Activated naive CD4-positive, alpha-beta T cell treated with anti-CD3 and anti-CD28 coated beads, Interleukin-2, amount 50 U/mL, for 72 hours (primary cell): ENCODE data around the gene PUSL1. TPM values are rescaled to one million over a fixed set of nuclear protein-coding genes. Genes with fewer than 3 reads are reported as not detected.
A peak's percentile ranks its signal among the peaks of the same experiment; 100 is the strongest.

Experiments
- ATAC-seq, 2 donors: fragments of 150-1000 bp; cut with Tn5 transposase; 2 replicates each; pipeline ENCODE4 v1.10.0; 2021; ENCODE audit warnings: mild to moderate bottlenecking in 2 of 2, moderate library complexity in 2 of 2
- DNase-seq, 2 donors: peaks; one replicate each; pipeline ENCODE4 v3.0.0; 2021 to 2022; ENCODE audit warnings: low spot score in 2 of 2
- H3K27ac Mint-ChIP-seq, 2 donors: one replicate each; pipeline ENCODE4 v1.8.0; 2022; ENCODE audit warnings: mild to moderate bottlenecking in 2 of 2, mixed read lengths in 2 of 2
- H3K36me3 Mint-ChIP-seq, 2 donors: one replicate each; pipeline ENCODE4 v1.8.0; 2022; ENCODE audit warnings: mixed read lengths in 2 of 2
- H3K9me3 Mint-ChIP-seq, 2 donors: one replicate each; pipeline ENCODE4 v1.8.0; 2022; ENCODE audit warnings: mixed read lengths in 2 of 2
- total RNA-seq, 2 donors: library from RNA; stranded (reverse); gene quantifications; one replicate each; pipeline ENCODE4 v1.2.3, GENCODE V29; 2022

Gene PUSL1
- total RNA-seq, 2 donors from 2014 or later = 15.1 to 39.5 TPM

DNA sequence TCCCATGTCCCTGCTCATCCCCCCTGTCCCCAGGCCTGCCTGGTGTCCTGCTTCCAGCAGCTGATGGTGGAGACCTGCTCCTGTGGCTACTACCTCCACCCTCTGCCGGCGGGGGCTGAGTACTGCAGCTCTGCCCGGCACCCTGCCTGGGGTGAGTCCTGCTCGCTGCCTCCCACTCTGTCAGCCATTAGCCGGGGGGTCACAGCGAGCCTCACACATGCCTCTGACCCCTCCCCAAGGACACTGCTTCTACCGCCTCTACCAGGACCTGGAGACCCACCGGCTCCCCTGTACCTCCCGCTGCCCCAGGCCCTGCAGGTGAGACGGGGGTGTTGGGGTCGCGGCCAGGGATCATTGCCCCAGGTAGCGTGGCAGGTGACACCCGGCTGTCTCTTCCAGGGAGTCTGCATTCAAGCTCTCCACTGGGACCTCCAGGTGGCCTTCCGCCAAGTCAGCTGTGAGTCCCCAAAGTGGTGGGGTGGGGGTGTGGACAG lies 18.1 kb upstream of the PUSL1 start:
- H3K36me3 Mint-ChIP-seq = no peaks in the 10 kb centered on the region
- no peaks in the 10 kb centered on the region for H3K9me3 Mint-ChIP-seq
- DNase-seq (peak in 1 of 2 donors; percentile 81), ATAC-seq (peak; percentile 44 to 62)
- H3K27ac Mint-ChIP-seq = no peak overlapping the region

DNA sequence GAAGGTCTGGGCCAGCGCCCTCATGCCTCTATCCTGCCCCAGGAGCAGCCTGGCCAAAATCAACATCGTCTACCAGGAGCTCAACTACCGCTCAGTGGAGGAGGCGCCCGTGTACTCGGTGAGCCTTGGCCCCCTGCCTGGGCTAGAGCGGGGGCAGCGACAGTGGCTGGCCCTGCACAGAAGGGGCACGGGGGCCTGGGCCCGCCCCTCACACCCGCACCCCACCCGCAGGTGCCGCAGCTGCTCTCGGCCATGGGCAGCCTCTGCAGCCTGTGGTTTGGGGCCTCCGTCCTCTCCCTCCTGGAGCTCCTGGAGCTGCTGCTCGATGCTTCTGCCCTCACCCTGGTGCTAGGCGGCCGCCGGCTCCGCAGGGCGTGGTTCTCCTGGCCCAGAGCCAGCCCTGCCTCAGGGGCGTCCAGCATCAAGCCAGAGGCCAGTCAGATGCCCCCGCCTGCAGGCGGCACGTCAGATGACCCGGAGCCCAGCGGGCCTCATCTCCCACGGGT lies 17.3 kb upstream of the PUSL1 start:
- ATAC-seq (no peak), DNase-seq (no peak)
- H3K9me3 Mint-ChIP-seq = no peaks in the 10 kb centered on the region
- H3K27ac Mint-ChIP-seq = no peak overlapping the region
- H3K36me3 Mint-ChIP-seq = no peaks in the 10 kb centered on the region

DNA sequence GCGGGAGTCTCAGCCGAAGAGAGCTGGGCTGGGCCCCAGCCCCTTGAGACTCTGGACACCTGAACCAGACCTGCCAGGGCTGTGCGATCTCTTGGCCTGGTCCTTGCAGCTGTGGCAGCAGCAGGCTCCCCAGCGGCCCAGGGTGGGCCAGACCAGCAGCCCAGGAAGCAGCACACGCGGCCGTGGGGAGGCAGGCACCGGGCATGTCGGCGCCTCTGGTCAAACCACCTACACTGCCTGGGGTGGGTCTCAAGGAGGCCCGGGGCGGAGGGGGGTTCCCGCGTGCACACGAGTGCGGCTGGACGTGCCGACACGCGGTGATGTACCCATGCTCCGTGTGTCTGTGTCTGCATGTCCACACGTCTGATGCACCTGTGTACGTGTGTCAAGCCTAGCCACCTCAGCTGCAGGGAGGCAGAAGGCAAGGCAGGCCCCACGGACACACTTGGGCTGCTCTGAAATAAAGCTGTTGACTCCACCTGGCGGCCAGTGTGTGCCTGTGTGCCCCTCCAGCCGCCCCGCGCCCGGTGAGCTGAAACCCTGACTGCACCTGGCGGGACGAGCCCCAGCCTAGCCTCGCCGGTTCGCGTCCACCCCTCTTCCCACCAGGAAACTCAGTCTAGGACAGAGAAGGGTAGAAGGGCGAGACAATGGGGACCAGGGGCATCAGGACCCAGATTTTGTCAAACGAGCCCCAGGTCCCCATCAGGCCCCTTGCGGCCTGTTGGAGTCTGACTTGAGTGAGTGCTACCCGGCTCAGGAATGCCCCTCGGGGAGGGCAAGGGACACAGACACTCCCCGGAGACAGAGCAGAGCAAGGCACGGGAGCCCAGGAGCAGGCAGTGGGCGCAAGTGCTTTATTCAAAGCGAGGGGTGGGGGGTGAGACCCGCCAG lies 16.6 kb upstream of the PUSL1 start:
- Mint-ChIP-seq H3K36me3 (no peaks in the 10 kb centered on the region), H3K9me3 (no peaks in the 10 kb centered on the region), H3K27ac (no peak overlapping the region)
- DNase-seq (peak in 1 of 2 donors; percentile 70), ATAC-seq (peak; percentile 75 to 82)

GRCh38 chr1:1292442-1292779 lies 16.0 kb upstream of the PUSL1 start:
- H3K36me3 Mint-ChIP-seq = no peaks in the 10 kb centered on the region
- H3K27ac Mint-ChIP-seq = no peak overlapping the region
- ATAC-seq = no peak
- no peak for DNase-seq
- no peaks in the 10 kb centered on the region for H3K9me3 Mint-ChIP-seq

GRCh38 chr1:1292851-1293250 lies 15.5 kb upstream of the PUSL1 start:
- Mint-ChIP-seq H3K9me3 (no peaks in the 10 kb centered on the region), H3K36me3 (no peaks in the 10 kb centered on the region), H3K27ac (no peak overlapping the region)
- ATAC-seq = no peak
- DNase-seq = no peak

DNA sequence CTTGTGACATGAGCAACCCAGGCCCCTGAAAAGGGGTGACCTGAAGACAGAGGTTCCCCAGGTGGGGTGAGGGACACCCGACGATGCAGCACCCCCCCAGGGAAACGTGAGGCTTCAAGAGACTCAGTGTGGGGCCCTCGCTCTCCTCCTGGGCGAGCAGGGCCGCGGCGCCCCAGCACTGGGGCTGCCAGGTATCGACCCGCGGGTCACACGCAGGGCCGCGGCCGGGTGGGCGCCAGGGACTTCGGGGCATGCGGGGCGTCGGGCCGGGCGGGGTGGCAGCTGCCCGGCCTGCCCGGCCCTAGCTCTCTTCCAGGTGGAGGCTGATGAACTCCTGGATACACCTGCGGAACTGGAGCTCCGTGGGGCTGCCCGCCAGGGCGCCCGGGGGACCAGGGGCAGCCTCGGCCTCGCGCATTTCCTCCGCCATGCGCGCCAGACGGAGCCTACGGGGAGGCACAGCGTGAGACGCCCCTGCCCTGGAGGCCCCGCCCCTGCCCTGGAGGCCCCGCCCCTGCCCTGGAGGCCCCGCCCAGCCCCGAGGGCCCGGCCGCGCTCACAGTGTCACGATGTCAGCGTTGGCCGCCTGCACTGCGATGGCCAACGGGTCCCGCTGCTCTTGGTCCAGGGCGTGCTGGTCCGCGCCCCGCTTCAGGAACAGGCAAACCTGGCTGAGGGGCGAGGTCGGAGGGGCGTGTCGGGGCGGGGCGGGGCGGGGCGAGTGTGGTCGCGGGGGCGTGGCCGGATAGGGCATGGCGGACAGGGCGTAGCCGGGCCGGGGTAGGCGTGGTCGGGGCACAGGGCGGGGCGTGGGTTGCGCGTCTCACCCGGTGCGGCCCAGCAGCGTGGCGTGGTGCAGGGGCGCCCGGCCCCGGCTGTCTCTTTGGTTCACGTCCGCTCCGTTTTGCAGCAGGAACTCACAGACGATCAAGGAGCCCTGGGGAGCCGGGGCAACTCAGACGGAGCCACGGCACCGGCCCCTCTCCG lies 14.8 kb upstream of the PUSL1 start:
- ATAC-seq (no peak), DNase-seq (no peak)
- Mint-ChIP-seq H3K36me3 (no peaks in the 10 kb centered on the region), H3K9me3 (no peaks in the 10 kb centered on the region), H3K27ac (no peak overlapping the region)

GRCh38 chr1:1294250-1294890 lies 14.0 kb upstream of the PUSL1 start:
- ATAC-seq (no peak), DNase-seq (no peak)
- Mint-ChIP-seq H3K9me3 (no peaks in the 10 kb centered on the region), H3K36me3 (no peaks in the 10 kb centered on the region), H3K27ac (no peak overlapping the region)

DNA sequence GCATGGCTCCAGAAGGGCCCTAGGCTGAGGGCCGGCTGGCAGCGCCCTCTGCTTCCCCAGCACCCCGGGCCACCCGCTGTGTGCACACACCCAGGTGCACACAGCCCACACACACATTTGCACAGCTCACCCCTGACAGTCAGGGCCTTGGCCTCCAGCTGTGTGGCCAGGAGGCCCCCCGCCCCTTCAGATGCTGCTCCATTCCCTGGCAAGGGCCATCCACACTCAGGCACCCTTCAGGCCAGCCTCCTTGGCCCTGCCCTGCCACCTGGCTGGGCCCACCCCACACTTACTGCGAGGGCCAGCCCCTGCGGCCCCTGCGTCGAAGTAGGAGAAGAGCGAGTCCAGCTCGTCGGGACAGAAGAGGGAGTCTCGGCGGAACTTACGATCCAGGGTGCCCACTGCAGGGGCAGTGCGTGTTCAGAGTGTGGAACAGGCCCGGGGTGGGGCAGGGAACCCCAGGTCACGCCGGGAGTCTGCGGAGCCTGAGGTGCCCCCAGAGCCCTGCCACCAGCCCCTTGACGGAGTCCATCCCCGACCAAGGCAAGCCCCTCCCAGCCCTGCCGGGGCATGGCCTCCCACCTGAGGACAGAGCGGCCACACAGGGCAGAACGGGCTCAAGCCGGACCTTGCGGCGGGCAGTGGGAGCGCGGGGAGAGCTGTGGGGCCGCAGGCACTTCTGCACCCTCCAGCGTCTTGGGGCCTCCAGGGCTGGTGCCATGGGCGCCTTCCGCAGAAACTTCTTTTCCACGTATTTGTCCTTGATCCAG lies 13.1 kb upstream of the PUSL1 start:
- no peak for DNase-seq

GRCh38 chr1:1296070-1297061 lies 12.0 kb upstream of the PUSL1 start:
- no peak overlapping the region for H3K27ac Mint-ChIP-seq
- ATAC-seq (no peak), DNase-seq (no peak)
- H3K36me3 Mint-ChIP-seq = no peaks in the 10 kb centered on the region
- H3K9me3 Mint-ChIP-seq = no peaks in the 10 kb centered on the region

More for the DNA sequence above, 13.1 kb upstream of the PUSL1 start:
- Mint-ChIP-seq H3K27ac (no peak overlapping the region), H3K36me3 (no peaks in the 10 kb centered on the region), H3K9me3 (no peaks in the 10 kb centered on the region)
- ATAC-seq = no peak

DNA sequence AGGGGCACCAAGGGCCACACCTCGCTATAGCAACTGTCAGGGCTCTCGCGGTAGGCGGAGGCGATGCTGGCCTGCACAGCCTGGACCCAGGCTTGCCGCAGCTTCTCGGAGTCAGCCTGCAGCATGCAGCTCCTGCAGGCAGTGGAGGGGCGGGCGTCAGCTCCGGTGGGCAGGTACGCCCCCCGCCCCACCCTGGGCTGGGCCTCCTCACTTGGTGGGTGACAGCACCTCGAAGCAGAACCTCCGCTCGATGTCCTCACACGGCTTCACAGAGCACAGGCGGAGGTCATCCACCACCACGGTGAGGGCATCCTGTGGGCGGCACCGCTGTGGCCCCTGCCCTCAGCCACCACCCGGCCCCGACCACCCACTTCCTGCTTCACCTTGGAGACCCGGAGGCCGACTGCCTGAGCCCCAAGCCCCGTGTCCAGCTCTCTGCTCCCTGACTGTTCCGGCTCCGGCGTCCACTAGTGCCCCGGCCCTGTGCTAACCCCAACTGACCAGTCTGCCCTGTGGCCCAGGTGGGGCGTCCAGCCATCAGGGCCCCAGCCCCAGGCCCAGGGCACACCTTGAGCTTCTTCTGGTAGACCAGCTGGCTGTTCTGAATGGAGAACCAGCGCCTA lies 10.5 kb upstream of the PUSL1 start:
- no peak overlapping the region for H3K27ac Mint-ChIP-seq

DNA sequence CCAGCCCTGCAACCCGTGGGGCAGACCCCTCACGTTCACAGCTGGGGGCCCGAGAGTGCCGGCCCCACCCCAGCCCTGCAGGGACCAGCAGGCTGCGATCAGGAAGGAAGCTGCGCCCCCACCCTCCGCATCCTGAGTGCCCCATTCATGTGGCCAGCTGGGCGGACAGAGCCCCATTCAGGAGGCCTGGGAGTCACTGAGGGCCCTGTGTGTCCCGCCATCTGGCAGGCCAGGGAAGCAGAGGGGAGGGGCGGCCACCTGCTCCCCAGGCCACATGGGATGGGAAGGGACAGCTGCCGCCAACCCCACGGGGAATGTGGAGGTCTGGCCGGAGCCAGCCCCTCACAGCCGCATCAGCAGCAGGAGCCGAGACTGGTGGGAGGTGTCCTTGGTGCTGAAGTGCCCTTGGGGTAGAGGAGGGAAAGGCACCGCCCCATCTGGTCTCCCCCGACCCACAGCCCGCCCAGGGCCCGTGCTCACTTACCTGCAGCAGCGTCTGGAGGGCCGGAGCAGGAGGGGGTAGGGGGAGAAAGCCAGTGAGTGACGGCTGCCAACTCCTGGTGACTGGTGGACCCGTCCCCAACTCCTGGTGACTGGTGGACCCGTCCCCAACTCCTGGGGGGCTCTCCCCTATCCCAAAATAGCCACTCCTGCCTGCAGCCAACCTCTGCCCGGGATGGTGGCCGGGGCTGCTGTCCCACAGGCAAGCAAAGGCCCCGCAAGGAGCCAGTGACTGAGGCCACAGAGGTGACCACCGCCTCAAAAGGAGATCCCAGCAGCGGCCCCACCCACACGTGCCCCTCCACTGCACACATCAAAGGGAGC lies 9.3 kb upstream of the PUSL1 start:
- DNase-seq (no peak), ATAC-seq (no peak)
- no peak overlapping the region for H3K27ac Mint-ChIP-seq
- H3K9me3 Mint-ChIP-seq = no peaks in the 10 kb centered on the region
- no peaks in the 10 kb centered on the region for H3K36me3 Mint-ChIP-seq

More for the DNA sequence above, 10.5 kb upstream of the PUSL1 start:
- ATAC-seq = no peak
- H3K9me3 Mint-ChIP-seq = no peaks in the 10 kb centered on the region
- no peak for DNase-seq
- H3K36me3 Mint-ChIP-seq = no peaks in the 10 kb centered on the region

DNA sequence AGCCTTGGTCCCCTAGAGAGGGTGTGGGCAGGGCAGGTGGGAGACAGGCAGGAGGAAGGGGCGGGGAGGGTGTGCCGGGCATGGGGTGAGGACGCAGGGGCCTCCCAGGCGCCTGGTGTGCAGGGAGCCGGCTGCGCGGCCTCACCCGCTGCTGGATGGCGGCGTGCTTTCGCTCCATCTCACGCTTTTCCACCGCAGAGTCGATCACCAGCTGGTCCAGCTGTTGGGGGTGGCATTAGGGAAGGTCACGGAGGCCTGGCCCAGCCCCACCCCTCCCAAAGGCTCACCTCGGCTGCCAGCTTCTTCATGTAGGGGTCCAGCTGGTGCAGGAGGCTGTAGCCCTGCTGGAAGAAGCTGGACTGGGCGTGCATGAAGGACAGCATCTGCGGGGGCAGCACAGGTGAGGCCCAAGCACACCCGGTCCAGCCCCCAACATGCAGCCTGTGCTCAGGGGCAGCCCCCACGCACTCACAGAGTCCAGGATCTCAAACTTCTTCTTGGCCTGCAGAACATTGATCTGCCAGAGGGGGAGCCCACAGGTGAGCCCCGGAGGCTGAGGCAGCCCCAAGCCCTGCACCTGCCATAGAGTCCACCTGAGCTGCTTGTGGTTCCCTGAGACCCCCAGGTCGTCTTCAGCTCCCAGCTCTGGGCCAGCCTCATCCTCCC lies 8.6 kb upstream of the PUSL1 start:
- H3K36me3 Mint-ChIP-seq = no peaks in the 10 kb centered on the region
- H3K9me3 Mint-ChIP-seq = no peaks in the 10 kb centered on the region
- DNase-seq = no peak
- ATAC-seq = peak; percentile 44 to 60
- H3K27ac Mint-ChIP-seq = no peak overlapping the region

DNA sequence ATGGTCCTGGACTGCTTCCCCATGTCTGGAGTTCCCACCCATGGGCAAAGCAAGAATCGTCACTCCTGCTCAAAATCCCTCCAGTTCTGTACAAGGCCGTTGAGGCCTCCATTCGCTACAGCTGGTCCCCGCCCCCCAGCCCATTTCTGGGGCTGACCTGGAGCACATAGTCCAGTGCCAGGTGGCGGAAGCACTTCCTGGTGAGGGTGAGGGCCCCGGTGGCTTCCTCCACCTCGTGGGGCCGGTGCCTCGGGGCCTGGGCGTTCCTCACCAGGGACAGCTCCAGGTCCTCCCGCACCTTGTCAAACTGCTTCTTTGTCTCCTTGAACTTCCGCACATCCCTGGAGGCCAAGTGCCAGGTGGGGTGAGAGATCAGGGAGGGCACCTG lies 8.1 kb upstream of the PUSL1 start:
- Mint-ChIP-seq H3K36me3 (no peaks in the 10 kb centered on the region), H3K27ac (no peak overlapping the region)

More for the DNA sequence above, 8.1 kb upstream of the PUSL1 start:
- no peak for ATAC-seq
- no peaks in the 10 kb centered on the region for H3K9me3 Mint-ChIP-seq
- no peak for DNase-seq
